ENCODE data around the gene DOP1B. TPM values are rescaled to one million over a fixed set of nuclear protein-coding genes. Genes with fewer than 3 reads are reported as not detected.

Gene DOP1B
- total RNA-seq, 1 donor from 2014 or later: 6.8 TPM

DNA sequence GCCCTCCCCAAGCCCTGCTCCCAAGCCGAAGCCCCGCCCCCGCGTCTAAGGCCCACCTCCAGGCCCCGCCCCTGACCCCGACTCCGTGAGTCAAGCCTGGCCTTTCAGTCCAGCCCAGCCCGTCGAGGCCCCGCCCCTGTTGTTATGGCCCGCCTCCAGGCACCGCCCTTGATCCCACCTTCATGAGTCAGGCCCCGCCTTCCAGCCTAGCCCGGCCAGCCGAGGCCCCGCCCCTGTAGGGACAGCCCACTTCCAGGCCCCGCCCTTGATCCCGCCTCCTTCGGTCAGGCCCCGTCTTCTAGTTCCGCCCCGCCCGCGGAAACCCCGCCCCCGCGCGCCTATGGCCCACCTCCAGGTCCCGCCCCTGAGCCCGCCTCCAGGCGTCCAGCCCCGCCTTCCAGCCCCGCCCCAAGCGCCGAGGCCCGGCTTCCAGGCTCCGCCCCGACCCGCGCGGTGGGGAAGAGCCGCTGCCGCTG lies 247 bp upstream of the DOP1B start:
- no peaks in the 10 kb centered on the region for H3K27me3 ChIP-seq (ENCODE audit: control insufficient read depth in 3 of 3, insufficient read depth in 3 of 3, low read length in 3 of 3)
- peaks cover 0 to 5% (median 0%) of the 10 kb centered on the region in 3 donors for H3K9me3 ChIP-seq (ENCODE audit: control insufficient read depth in 3 of 3, low read length in 3 of 3)
- H3K36me3 ChIP-seq (ENCODE audit: control insufficient read depth in 3 of 3, insufficient read depth in 3 of 3, low read length in 3 of 3): no peaks in the 10 kb centered on the region
- peaks cover 8 to 20% (median 12%) of the 10 kb centered on the region in 3 donors for H3K4me1 ChIP-seq (ENCODE audit: control insufficient read depth in 3 of 3, insufficient read depth in 3 of 3, low read length in 3 of 3)
- peak overlapping the region; percentile 79 to 93 (median 87) for H3K4me3 ChIP-seq (ENCODE audit: low read length in 3 of 3)
- H3K9ac ChIP-seq (ENCODE audit: low read depth in 1 of 3, low read length in 3 of 3): peak overlapping the region; percentile 82 to 93 (median 90)
- peak overlapping the region; percentile 76 for H3K27ac ChIP-seq (ENCODE audit: low read depth, low read length)

DNA sequence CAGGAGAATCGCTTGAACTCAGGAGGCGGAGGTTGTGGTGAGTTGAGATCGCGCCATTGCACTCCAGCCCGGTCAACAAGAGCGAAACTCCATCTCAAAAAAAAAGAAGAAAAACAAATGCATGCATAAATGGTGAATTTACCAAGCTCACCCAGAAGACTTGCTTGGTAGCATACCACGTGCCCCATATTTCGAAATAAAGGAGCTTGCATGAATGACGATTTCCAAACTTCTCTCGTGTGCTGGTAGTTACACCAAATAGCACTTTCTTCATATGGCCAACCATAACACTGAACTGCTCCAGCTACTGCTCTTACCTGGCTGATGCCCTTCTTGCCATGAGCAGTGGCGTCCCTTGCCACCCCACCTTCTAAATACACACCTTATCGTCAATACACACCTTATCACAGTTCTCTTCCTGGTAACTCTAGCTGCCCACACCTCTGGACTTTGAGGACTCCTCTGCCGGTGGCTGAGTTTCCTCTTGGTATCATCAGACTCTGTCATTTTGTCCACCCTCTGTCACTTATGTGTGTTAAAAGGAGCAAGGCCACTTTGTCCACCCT lies 2.8 kb downstream of the DOP1B start:
- Histone ChIP-seq H3K9ac (ENCODE audit: low read depth in 1 of 3, low read length in 3 of 3) (no peak overlapping the region), H3K27ac (ENCODE audit: low read depth, low read length) (no peak overlapping the region), H3K4me3 (ENCODE audit: low read length in 3 of 3) (no peak overlapping the region), H3K27me3 (ENCODE audit: control insufficient read depth in 3 of 3, insufficient read depth in 3 of 3, low read length in 3 of 3) (no peaks in the 10 kb centered on the region), H3K9me3 (ENCODE audit: control insufficient read depth in 3 of 3, low read length in 3 of 3) (no peaks in the 10 kb centered on the region), H3K4me1 (ENCODE audit: control insufficient read depth in 3 of 3, insufficient read depth in 3 of 3, low read length in 3 of 3) (peaks cover 8 to 28% (median 17%) of the 10 kb centered on the region in 3 donors), H3K36me3 (ENCODE audit: control insufficient read depth in 3 of 3, insufficient read depth in 3 of 3, low read length in 3 of 3) (no peaks in the 10 kb centered on the region)

DNA sequence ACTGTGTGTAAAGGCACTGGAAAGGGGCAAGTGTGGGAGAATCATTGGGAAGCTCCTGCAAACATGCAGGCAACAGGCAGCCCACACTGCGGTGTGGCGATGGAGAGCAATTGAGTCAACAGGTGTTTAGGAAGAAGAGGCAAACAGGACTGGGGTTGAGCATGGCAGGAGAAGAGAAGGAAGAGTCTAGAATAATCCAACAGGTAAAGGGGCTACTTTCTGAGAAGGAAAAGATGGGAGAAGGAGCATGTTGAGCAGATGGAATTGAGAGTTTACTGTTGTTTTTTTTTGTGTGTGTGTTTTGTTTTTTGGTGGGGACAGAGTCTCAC lies 4.2 kb downstream of the DOP1B start:
- Histone ChIP-seq H3K9me3 (ENCODE audit: control insufficient read depth in 3 of 3, low read length in 3 of 3) (no peaks in the 10 kb centered on the region), H3K27ac (ENCODE audit: low read depth, low read length) (no peak overlapping the region), H3K4me1 (ENCODE audit: control insufficient read depth in 3 of 3, insufficient read depth in 3 of 3, low read length in 3 of 3) (peaks cover 4 to 22% (median 11%) of the 10 kb centered on the region in 3 donors), H3K27me3 (ENCODE audit: control insufficient read depth in 3 of 3, insufficient read depth in 3 of 3, low read length in 3 of 3) (no peaks in the 10 kb centered on the region), H3K4me3 (ENCODE audit: low read length in 3 of 3) (no peak overlapping the region), H3K36me3 (ENCODE audit: control insufficient read depth in 3 of 3, insufficient read depth in 3 of 3, low read length in 3 of 3) (peaks cover 0 to 4% (median 3%) of the 10 kb centered on the region in 3 donors), H3K9ac (ENCODE audit: low read depth in 1 of 3, low read length in 3 of 3) (no peak overlapping the region)

DNA sequence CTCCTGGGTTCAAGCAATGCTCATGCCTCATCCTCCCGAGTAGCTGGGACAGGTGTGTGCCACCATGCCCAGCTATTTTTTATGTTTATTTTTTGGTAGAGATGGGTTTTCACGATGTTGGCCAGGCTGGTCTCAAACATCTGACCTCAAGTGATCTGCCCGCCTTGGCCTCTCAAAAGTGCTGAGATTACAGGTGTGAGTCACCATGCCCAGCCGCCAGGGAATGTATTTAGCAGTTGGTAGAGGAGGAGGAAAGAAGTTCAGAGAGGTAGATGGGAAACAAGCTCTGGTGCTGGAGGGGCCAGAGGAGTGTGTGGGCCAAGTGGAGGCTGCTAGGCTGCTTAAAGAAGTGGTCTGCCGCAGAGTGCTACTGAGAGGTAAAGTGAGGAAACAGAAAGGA lies 6.0 kb downstream of the DOP1B start:
- no peak overlapping the region for H3K9ac ChIP-seq (ENCODE audit: low read depth in 1 of 3, low read length in 3 of 3)

DNA sequence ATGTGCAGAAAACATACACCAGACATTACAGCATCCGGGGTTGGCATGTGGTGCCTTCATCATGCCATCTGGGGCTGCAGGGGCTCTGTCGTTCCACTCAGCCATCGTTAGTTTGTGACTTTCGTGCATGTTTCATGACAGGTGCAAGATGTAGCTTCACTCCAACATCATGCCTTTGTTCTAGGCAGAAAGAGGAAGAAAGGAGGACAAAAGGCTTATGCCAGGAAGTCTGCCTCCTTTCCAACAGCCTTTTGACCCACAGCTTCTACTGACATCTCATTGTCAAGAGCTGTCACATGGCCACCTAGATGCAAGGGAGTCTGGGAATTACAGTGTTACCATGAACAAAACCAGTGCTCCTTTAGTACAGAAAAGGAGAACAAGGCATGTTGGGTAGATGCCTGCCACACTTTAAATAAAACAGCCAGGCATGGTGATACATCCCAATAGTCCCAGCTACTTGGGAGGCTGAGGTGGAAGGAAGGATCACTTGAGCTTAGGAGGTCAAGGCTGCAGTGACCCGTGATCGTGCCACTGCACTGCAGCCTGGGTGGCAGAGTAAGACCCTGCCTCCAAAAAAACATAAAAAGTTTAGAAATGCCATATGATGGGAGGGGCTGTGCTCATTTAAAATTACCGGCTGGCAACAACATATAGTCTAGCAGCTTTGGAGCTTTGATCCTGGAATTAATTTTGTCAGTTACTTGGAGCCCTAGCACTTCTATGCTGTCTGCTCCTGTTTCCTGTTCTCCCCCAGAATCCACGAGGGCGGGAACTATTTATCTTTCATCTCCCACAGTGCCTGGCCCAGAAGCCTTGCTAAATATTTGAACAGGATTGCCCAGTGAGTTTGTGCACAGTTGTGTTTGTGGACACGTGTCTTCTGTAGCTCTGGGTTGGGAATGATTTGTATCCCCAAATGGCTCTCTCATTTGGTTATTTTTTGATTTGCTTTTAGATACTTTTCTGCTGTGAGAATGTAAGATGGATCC lies 7.4 kb downstream of the DOP1B start:
- peaks cover 4 to 11% (median 7%) of the 10 kb centered on the region in 3 donors for H3K36me3 ChIP-seq (ENCODE audit: control insufficient read depth in 3 of 3, insufficient read depth in 3 of 3, low read length in 3 of 3)
- no peaks in the 10 kb centered on the region for H3K27me3 ChIP-seq (ENCODE audit: control insufficient read depth in 3 of 3, insufficient read depth in 3 of 3, low read length in 3 of 3)
- H3K4me3 ChIP-seq (ENCODE audit: low read length in 3 of 3): no peak overlapping the region
- no peak overlapping the region for H3K27ac ChIP-seq (ENCODE audit: low read depth, low read length)
- no peak overlapping the region for H3K9ac ChIP-seq (ENCODE audit: low read depth in 1 of 3, low read length in 3 of 3)
- peaks cover 3 to 19% (median 9%) of the 10 kb centered on the region in 3 donors for H3K4me1 ChIP-seq (ENCODE audit: control insufficient read depth in 3 of 3, insufficient read depth in 3 of 3, low read length in 3 of 3)
- H3K9me3 ChIP-seq (ENCODE audit: control insufficient read depth in 3 of 3, low read length in 3 of 3): no peaks in the 10 kb centered on the region

More for the DNA sequence above, 6.0 kb downstream of the DOP1B start:
- no peak overlapping the region for H3K4me3 ChIP-seq (ENCODE audit: low read length in 3 of 3)
- peaks cover 4 to 19% (median 9%) of the 10 kb centered on the region in 3 donors for H3K4me1 ChIP-seq (ENCODE audit: control insufficient read depth in 3 of 3, insufficient read depth in 3 of 3, low read length in 3 of 3)
- no peak overlapping the region for H3K27ac ChIP-seq (ENCODE audit: low read depth, low read length)
- no peaks in the 10 kb centered on the region for H3K27me3 ChIP-seq (ENCODE audit: control insufficient read depth in 3 of 3, insufficient read depth in 3 of 3, low read length in 3 of 3)
- H3K36me3 ChIP-seq (ENCODE audit: control insufficient read depth in 3 of 3, insufficient read depth in 3 of 3, low read length in 3 of 3): peaks cover 0 to 5% (median 4%) of the 10 kb centered on the region in 3 donors
- no peaks in the 10 kb centered on the region for H3K9me3 ChIP-seq (ENCODE audit: control insufficient read depth in 3 of 3, low read length in 3 of 3)

DNA sequence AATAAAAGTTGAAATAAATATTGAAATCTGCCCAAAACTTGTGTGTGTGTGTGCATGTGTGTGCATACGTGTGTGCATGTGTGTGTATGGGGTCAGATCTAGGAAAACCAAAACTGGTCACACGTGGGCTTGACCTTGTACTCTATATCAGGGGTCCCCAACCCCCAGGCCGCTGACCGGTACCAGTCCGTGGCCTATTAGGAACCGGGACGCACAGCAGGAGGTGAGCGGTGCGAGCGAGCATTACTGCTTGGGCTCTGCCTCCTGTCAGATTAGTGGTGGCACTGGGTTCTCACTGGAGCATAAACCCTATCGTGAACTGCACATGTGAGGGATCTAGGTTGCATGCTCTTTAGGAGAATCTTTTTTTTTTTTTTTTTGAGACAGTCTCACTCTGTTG lies 8.7 kb downstream of the DOP1B start:
- Histone ChIP-seq H3K4me3 (ENCODE audit: low read length in 3 of 3) (no peak overlapping the region), H3K36me3 (ENCODE audit: control insufficient read depth in 3 of 3, insufficient read depth in 3 of 3, low read length in 3 of 3) (peaks cover 11 to 19% (median 17%) of the 10 kb centered on the region in 3 donors), H3K27ac (ENCODE audit: low read depth, low read length) (no peak overlapping the region), H3K9me3 (ENCODE audit: control insufficient read depth in 3 of 3, low read length in 3 of 3) (no peaks in the 10 kb centered on the region), H3K9ac (ENCODE audit: low read depth in 1 of 3, low read length in 3 of 3) (no peak overlapping the region), H3K4me1 (ENCODE audit: control insufficient read depth in 3 of 3, insufficient read depth in 3 of 3, low read length in 3 of 3) (peaks cover 3 to 19% (median 9%) of the 10 kb centered on the region in 3 donors), H3K27me3 (ENCODE audit: control insufficient read depth in 3 of 3, insufficient read depth in 3 of 3, low read length in 3 of 3) (no peaks in the 10 kb centered on the region)

DNA sequence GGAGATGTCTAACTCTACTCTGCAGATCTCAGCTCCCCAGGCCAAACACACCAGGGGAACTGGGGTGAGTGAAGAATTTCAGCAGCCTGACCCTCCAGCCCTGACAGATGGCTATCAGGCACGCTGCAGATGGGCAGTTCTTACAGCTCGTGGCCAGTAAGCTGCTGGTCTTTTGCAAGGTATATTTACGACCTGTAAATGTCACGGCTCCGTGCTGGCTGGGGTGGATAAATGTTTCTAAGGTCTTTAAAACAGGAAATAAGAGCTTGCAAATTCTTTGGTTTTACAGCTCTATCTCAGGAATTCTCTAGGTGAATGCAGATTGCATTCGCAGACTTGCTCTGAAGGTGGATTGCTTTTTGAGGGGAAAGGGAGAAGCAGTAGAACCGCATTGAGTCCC lies 10.1 kb downstream of the DOP1B start:
- Histone ChIP-seq H3K27me3 (ENCODE audit: control insufficient read depth in 3 of 3, insufficient read depth in 3 of 3, low read length in 3 of 3) (no peaks in the 10 kb centered on the region), H3K27ac (ENCODE audit: low read depth, low read length) (no peak overlapping the region), H3K9me3 (ENCODE audit: control insufficient read depth in 3 of 3, low read length in 3 of 3) (no peaks in the 10 kb centered on the region), H3K4me1 (ENCODE audit: control insufficient read depth in 3 of 3, insufficient read depth in 3 of 3, low read length in 3 of 3) (peaks cover 7 to 23% (median 17%) of the 10 kb centered on the region in 3 donors), H3K4me3 (ENCODE audit: low read length in 3 of 3) (no peak overlapping the region), H3K9ac (ENCODE audit: low read depth in 1 of 3, low read length in 3 of 3) (peak overlapping the region in 2 of 3 donors; percentile 20 to 26), H3K36me3 (ENCODE audit: control insufficient read depth in 3 of 3, insufficient read depth in 3 of 3, low read length in 3 of 3) (peaks cover 11 to 20% (median 19%) of the 10 kb centered on the region in 3 donors)

DNA sequence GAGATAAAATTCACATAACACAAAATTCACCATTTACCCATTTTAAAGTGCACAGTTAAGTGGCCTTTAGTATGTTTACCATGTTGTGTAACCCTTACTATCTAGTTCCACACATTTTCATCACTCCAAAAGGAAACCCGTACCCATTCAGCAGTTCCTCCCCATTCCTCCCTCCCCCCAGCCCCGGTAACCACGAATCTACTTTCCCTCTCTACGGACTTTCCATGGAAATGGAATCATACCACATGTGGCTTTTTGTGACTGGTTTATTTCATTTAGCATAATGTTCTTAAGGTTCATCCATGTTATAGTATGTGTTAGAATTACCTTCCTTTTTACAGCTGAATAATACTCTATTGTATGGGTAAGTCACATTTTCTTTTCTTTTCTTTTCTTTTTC lies 10.9 kb downstream of the DOP1B start:
- no peaks in the 10 kb centered on the region for H3K27me3 ChIP-seq (ENCODE audit: control insufficient read depth in 3 of 3, insufficient read depth in 3 of 3, low read length in 3 of 3)
- H3K9ac ChIP-seq (ENCODE audit: low read depth in 1 of 3, low read length in 3 of 3): no peak overlapping the region
- H3K4me1 ChIP-seq (ENCODE audit: control insufficient read depth in 3 of 3, insufficient read depth in 3 of 3, low read length in 3 of 3): peaks cover 14 to 31% (median 25%) of the 10 kb centered on the region in 3 donors
- H3K36me3 ChIP-seq (ENCODE audit: control insufficient read depth in 3 of 3, insufficient read depth in 3 of 3, low read length in 3 of 3): peaks cover 11 to 20% (median 19%) of the 10 kb centered on the region in 3 donors
- no peak overlapping the region for H3K27ac ChIP-seq (ENCODE audit: low read depth, low read length)
- no peak overlapping the region for H3K4me3 ChIP-seq (ENCODE audit: low read length in 3 of 3)
- H3K9me3 ChIP-seq (ENCODE audit: control insufficient read depth in 3 of 3, low read length in 3 of 3): no peaks in the 10 kb centered on the region

DNA sequence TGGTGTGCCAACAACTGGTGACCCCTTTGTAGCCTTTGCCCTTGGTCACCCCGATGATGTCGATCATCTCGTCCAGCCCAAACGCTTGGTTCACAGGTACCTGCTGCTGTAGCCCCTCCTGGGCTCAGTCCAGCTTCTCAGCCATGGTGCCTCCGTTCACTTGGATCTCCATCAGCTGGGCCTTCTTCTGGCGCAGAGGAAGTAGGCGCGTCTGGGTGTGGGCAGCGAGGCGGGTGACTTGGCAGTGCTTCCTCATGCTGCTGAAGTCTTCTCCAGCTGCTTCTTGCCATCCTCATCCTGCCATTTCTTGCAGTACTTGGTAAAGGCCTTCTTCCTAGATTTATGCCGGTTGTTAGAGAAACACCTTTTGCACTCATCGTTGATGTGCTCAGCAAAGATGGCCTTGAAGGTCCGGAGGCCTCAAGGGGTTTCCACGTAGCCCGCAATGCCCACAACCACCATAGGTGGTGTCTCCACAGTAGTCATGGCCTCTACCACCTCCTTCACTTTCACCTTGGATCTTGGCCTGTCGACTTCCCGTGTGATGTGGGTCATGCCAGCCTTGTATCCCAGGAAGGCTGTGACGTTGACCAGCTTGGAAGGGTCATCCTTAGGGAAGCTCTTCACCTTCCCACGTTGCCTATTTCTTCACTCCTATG lies 13.0 kb downstream of the DOP1B start:
- no peak overlapping the region for H3K27ac ChIP-seq (ENCODE audit: low read depth, low read length)
- H3K4me1 ChIP-seq (ENCODE audit: control insufficient read depth in 3 of 3, insufficient read depth in 3 of 3, low read length in 3 of 3): peaks cover 14 to 24% (median 21%) of the 10 kb centered on the region in 3 donors
- no peaks in the 10 kb centered on the region for H3K27me3 ChIP-seq (ENCODE audit: control insufficient read depth in 3 of 3, insufficient read depth in 3 of 3, low read length in 3 of 3)
- peaks cover 11 to 20% (median 19%) of the 10 kb centered on the region in 3 donors for H3K36me3 ChIP-seq (ENCODE audit: control insufficient read depth in 3 of 3, insufficient read depth in 3 of 3, low read length in 3 of 3)
- H3K9ac ChIP-seq (ENCODE audit: low read depth in 1 of 3, low read length in 3 of 3): no peak overlapping the region
- no peak overlapping the region for H3K4me3 ChIP-seq (ENCODE audit: low read length in 3 of 3)
- no peaks in the 10 kb centered on the region for H3K9me3 ChIP-seq (ENCODE audit: control insufficient read depth in 3 of 3, low read length in 3 of 3)
